Measurements from ENCODE around the gene MYH15. TPM values are rescaled to one million over a fixed set of nuclear protein-coding genes. Genes with fewer than 3 reads are reported as not detected.

Gene MYH15
- polyA plus RNA-seq, 3 donors, result 0.08 to 0.22 TPM; not detected in 1

DNA sequence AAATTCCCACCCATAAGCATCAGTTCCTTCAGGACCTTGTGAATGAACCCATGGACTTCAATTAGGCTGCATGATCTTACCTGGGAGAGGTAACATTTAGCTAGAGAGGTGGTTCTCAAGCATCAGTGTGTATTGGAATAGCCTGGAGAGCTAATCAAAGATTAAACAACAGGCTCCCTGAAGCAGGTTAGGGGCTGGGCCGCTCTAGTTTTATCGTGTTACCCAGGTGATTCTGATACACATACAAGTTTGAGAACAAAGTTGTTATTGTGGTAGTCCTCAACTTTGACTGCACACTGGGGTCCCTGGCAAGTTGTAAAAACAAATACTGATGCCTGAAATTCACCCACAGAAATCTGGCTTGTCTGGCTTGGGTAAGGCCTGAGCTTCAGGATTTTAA, 31.2 kb downstream of the MYH15 start:
- WGBS, 3 donors, result 31 to 96% (median 90%) methylated on average over 2 of the region's 2 CpGs

DNA sequence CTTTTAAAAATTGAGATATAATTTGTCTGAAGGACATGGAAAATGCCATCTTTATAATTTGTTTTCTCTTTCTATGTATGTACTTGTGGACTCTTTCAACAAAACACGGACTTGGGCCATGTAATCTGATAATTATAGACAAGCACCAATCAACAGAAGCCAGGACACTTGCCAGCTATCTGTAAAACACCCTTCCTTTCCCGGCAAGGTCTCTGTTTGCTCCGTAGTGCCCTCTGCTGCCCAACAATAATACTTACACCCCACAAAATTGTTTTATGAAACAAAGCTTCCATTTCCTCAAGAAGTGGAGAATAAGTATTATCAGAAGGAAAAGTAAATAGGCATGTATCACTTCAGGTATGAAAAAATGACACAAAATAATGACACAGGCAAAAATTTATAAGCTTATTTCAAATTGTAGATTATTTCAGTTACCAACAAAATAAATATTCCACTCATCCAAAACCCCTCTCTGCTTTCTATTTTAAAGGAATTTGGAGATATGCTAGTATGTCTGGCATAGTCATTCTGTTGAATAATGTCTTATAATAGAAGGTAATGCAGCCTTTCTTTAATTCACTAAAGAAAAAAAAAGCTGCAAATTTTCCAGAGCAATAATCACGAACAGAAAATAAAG, 32.8 kb downstream of the MYH15 start:
- H3K27ac ChIP-seq (ENCODE audit: low read depth, low read length), result no peak overlapping the region
- 22 to 24% (median 23%) methylated on average over 4 of the region's 4 CpGs for WGBS, 3 donors

More for the DNA sequence above, 31.2 kb downstream of the MYH15 start:
- H3K27ac ChIP-seq (ENCODE audit: low read depth, low read length), result no peak overlapping the region

DNA sequence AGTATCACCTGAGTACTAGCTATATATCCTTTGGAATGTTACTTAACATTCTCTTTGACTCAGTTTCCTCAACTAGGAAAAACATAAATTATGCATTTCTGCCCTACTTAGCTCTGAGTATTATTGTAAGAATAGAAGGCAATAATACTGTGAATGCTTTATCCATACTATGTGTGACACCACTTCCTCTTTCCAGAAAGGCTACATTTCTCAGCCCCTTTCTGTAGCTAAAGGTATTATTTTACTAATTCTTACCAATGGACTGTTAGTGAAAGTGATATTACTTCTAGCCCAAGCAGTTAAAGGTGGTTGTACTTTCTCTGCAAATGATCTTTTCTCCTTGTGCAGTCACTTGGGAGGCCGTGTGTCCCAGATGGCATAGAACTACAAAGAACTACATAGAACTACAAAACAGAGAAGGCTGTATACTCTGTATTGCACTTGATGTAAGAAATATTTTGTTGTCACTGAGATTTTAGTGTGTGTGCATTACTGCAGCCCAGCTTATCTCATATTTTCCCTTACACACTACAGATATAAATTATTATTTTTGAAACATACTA, 35.1 kb downstream of the MYH15 start:
- 64 to 78% (median 76%) methylated on average over 1 of the region's 1 CpG for WGBS, 3 donors
- H3K27ac ChIP-seq (ENCODE audit: low read depth, low read length), result no peak overlapping the region

DNA sequence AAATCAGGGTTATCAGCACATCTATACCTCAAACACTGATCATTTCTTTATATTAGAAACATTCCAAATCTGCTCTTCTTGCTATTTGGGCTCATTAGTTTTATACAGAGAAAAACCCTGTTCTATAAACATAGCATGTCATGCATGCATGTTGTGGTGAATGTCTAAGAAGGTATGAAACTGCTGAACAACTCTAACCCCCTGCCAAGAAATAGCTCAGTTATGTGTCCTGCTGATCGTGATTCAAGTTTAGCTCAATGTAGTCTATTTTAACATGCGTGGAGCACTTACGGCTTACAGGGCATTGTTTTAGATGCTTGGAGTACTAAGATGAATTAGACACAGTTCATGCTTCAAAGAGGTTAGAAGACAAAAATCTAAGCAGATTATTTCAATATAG, 35.8 kb downstream of the MYH15 start:
- 88 to 93% (median 90%) methylated on average over 3 of the region's 3 CpGs for WGBS, 3 donors
- H3K27ac ChIP-seq (ENCODE audit: low read depth, low read length), result no peak overlapping the region

DNA sequence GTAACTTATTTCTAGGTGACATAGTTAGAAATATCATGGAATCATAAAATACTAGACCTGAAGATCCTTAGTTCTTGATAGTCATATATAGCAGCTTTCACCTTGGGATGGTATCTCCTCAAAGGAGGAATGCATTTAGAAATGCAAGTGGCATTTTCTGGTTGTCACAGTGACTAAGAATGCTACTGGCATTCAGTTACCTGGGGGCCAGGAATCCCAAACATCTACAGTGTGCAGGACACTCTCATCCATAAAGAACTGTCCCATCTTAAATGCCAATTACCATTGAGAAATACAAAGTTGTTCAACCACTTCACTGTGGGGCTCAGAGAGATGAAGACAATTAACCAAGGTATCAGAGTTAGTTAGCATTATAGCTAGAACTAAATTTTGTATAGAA, 36.7 kb downstream of the MYH15 start:
- no peak overlapping the region for H3K27ac ChIP-seq (ENCODE audit: low read depth, low read length)

DNA sequence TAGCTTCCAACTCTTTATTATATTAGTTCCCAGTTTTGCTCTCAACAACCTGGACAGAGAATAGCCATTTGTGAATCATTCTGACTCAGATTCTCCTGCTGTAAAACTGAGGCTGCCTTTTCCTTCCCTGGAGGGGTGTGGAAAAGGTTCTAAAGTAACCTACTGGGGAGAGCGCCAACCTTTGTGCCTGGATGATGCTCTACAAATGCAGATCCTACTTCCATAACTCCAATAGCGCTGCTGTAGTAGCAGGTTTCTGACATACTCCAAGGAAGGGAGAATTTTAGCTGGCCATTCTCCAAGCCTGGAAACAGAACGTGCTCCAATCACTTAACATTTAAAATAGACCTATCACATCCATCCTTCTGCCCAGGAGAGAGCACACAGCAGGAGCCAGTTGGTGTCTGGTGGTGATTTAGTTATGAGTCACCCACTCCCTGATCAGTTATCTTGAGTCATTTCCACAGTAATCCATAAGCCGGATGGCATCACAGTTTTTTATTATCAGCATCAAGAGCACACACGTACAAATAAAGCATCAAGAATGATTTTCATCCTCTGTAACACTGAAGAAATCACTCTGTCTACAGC, 38.3 kb downstream of the MYH15 start:
- 72 to 75% (median 75%) methylated on average over 5 of the region's 5 CpGs for WGBS, 3 donors
- no peak overlapping the region for H3K27ac ChIP-seq (ENCODE audit: low read depth, low read length)

DNA sequence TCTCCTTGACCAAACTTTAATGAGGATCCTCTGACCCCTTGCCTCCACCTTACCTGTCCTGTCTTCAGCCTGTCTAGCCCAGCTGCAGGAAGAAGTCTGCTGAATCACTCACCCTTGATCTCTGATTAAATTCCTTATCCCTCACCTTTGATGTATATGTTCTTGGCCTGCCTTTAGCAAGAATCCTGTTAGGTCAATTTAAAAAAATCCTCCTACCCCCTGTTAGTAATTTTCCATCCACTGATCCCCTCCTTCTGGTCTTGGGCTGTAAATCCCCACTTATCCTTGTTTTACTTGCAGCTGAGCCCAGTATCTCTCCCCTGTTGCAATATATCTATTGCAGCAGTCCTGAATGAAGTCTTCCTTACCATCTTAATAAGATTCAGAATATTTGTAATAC, 39.0 kb downstream of the MYH15 start:
- H3K27ac ChIP-seq (ENCODE audit: low read depth, low read length), result no peak overlapping the region

DNA sequence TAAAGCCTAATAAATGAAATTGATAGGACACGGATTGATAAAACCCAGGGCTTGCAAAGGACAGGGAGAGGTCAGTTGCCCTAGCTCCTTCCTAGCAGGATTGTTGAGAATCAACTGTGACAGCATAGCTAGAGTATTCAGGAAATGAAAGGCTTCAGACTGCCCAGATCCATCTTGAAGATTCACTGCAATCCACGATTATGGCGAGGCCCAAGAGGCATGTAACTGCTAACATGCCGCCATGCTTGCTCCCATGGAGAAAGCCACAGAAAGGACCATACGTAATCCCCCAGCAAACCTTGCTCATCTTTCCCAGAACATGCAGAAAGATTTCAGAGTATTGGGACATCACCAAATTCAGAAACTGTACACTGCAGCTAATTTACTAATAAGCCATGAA, 41.3 kb downstream of the MYH15 start:
- no peak overlapping the region for H3K27ac ChIP-seq (ENCODE audit: low read depth, low read length)
- 87 to 94% (median 92%) methylated on average over 5 of the region's 5 CpGs for WGBS, 3 donors

DNA sequence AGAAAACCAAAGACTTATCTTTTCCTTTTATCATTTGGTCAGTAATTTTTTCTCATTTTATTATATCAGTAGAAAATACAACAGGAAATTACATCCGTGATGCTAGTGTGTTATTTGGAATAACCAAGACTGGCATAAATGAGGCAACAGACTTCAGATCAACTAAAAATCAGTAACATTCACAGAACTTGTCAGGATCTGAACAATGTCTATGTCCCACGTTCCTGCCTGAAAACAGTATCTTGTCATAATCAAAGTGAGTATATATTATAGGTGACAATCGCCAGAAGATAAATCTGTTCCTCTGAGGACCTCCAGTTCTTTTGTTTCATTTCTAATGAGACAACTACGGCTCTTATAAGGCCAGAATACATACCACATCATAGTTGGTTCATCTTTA, 41.8 kb downstream of the MYH15 start:
- H3K27ac ChIP-seq (ENCODE audit: low read depth, low read length), result no peak overlapping the region
- WGBS, 3 donors, result 56 to 60% (median 59%) methylated on average over 4 of the region's 4 CpGs

DNA sequence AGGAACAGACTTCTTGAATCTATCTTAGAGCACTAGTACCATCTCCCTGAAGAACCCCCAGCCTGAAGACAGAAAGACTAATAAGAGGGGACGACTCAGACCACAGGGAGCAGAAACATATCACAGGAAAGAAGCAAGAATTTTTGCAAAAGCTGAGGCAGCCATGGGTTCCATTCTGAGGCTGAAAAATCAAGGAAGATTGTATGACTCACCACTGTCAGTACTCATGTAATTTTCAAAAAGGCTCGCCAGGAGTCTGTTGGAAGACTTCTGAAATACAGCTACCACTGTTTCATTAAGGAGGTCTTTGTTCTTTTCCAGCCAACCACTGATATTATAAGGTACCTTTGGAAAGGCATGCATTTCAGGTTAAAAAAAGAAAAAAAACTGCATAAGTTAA, 47.5 kb downstream of the MYH15 start:
- WGBS, 3 donors, result 71 to 86% (median 82%) methylated on average over 2 of the region's 2 CpGs
- H3K27ac ChIP-seq (ENCODE audit: low read depth, low read length), result no peak overlapping the region

DNA sequence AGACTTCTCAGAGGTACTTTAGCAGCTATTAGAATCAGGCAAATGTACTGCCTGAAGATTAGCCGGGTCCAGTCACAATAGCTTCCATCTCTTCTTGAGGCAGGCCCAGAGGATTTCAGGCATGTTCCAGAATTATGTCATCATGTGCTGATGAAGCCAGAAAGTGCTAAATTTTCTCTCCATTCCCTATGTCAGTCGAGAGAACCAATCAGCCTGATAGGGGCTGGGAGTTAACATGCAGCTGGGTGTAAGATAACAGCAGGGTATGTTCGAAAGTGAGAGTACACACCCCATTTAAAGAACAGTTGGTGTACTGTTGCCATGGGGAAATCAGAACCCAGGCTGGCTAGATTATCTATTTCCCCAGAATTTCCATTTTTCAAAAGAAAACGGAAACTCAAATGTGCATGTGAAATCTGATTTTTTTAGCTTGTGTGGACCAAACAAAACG, 48.7 kb downstream of the MYH15 start:
- 33 to 46% (median 41%) methylated on average over 5 of the region's 5 CpGs for WGBS, 3 donors
- no peak overlapping the region for H3K27ac ChIP-seq (ENCODE audit: low read depth, low read length)

DNA sequence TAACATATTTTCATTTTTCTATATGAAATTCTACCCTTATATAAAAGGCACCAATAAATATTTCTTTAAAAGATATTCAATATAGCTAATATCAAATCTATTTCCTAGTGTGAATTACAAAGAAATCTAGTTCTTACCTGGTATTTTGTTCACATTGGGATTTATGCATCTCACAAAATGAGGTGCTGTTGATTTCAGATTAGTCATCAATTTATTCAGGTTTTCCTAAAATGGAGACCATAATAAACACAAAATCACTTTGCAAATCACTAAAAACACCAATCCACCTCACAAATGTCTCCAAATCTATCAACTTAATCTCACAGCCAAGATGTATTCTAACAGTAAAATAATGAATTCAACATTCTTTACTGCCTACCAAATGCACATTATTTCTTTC, 51.2 kb downstream of the MYH15 start:
- H3K27ac ChIP-seq (ENCODE audit: low read depth, low read length), result no peak overlapping the region

DNA sequence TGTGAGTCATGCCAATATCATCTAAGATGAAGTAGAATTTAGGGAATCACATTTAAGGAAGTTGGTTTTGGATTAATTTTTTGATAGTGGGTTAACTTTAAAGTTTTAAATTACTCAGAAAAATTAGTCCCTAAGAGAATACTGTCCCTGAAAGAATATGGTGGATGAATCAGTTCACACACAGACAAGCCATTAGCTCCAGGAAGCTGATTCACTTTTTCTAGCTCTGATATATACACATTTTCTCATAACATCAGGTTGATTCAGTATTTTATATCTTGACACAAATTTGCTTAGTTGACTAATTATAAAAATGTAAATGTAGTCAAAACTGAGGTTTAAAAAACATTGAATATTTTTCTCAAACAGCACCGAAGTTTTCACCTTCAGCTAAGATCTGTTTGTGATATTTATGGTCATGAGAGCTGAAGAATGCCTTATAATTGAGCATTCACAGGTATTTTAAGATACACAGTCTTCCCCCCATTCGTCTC, 55.1 kb downstream of the MYH15 start:
- WGBS, 3 donors, result 72 to 84% (median 77%) methylated on average over 2 of the region's 2 CpGs

DNA sequence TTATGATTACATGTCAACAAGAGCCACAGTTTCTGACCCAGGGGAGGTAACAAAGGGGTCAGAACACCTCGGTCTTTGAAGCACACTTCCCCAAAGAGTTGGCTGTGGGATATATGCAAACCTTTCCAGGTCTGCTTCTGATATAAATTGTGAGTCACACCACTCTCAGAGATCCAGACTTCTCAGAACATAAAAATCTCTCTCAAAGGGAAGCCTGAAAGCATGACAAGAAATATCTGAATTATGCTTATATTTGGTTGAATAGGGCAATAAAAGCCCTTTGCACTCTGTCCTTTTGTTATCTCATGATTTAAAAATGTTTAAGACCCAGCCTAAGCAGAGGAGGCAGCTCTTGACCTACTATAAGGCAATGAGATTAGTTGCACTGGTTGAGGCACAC, 56.8 kb downstream of the MYH15 start:
- 54 to 65% (median 57%) methylated on average over 1 of the region's 1 CpG for WGBS, 3 donors

More for the DNA sequence above, 55.1 kb downstream of the MYH15 start:
- no peak overlapping the region for H3K27ac ChIP-seq (ENCODE audit: low read depth, low read length)

DNA sequence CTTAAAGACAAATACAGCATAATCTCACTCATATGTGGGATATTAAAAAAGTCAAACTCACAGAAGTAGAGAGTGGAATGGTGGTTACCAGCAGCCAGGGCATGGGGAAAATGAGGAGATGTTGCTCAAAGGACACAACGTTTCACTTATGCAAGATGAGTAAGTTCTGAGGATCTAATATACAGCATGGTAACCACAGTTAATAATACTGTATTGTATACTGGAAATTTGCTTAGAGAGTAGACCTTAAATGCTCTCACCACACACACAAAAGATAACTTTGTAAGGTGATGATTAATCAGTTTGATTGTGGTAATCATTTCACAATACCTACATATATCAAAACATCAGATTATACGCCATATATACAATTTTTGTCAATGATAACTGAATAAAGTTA, 60.0 kb downstream of the MYH15 start:
- H3K27ac ChIP-seq (ENCODE audit: low read depth, low read length), result no peak overlapping the region
- 39 to 86% (median 40%) methylated on average over 2 of the region's 2 CpGs for WGBS, 3 donors

More for the DNA sequence above, 56.8 kb downstream of the MYH15 start:
- no peak overlapping the region for H3K27ac ChIP-seq (ENCODE audit: low read depth, low read length)

DNA sequence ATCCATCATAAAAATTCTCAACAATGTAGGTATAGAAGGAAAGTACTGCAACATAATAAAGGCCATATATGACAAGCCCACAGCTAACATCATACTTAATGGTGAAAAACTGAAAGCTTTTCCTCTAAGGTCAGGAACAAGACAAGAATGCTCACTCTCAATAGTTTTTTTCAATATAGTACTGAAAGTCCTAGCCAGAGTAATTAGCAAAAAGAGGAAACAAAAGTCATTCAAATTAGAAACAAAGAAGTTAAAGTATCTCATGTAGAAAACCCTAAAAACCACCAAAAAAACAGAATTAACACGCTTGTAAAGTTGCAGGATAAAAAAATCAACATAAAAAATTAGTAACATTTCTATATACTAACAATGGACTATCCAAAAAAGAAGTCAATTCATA, 61.8 kb downstream of the MYH15 start:
- WGBS, 3 donors, result 80 to 86% (median 81%) methylated on average over 1 of the region's 1 CpG
- H3K27ac ChIP-seq (ENCODE audit: low read depth, low read length), result no peak overlapping the region

DNA sequence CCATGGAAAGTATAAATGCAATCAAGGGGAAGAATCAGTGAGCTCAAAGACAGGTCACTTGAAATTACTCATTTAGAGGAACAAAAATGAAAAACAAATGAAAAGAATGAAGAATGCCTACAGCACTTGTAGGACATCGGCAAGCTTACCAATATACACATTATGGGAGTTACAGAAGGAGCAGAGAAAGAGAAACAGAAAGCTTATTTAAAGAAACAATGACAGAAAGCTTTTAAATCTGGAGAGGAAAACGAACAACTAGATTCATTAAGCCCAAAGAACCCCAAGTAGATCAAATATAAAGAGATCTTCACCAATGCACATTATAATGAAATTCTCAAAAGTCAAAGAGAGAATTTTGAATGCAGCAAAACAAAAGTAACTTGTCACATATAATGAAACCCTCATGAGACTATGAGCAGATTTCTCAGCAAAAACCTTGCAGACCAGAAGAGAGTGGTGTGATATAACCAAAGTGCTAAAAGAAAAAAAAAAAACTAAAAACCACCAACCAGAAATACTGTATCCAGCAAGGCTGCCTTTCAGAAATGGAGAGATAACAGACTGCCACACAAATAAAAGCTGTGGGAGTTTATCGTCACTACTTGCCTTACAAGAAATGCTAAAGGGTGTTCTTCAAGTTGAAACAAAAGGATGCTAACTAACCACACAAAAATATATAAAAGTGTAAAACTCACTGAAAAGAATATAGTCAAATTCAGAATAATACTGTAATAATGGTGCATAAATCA, 63.1 kb downstream of the MYH15 start:
- H3K27ac ChIP-seq (ENCODE audit: low read depth, low read length), result no peak overlapping the region
- 78 to 96% (median 92%) methylated on average over 3 of the region's 3 CpGs for WGBS, 3 donors

DNA sequence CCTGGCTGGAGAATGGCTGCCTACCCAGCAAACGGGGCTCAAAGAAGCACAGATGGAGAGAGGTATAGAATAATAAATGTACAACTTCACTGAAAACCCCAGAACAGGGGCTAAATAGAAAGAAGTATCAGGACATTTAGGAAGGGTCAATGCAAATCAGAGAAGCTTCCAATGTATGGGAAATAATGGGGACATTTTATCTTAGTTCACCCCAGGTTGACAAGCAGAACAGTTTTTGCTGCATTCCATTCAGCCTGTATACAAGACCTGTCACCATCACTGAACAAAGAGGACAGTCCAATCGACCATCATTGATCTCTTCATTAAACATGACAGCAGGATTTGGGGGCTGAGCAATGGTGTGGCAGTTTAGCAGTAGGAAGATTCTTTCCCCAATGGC, 68.1 kb downstream of the MYH15 start:
- H3K27ac ChIP-seq (ENCODE audit: low read depth, low read length), result no peak overlapping the region
- WGBS, 3 donors, result 65 to 80% (median 72%) methylated on average over 2 of the region's 2 CpGs

DNA sequence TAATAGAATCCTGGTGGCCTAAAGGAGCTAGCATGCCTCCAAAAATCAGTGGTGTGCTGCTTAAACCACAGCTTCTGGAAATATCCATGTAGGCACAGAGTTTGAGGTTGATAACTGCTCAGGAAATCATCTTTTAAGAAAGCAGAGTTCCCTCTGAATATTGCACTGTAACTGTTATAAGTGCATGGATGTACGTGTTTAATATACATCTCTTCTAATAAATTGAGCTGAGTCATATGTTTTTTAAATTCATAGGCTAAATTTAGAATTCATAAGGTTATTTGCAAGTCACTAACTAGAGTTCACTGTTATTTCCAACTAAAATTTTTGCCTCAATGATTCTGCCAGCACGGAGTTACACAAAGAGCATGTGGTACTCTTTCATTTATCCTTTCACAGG, 68.9 kb downstream of the MYH15 start:
- H3K27ac ChIP-seq (ENCODE audit: low read depth, low read length), result no peak overlapping the region
- 72 to 87% (median 81%) methylated on average over 2 of the region's 2 CpGs for WGBS, 3 donors
